Astrocyte of the spinal cord (primary cell): ENCODE measurements around the gene TRDMT1.

ENCODE experiments used
- DNase-seq: peaks from one replicate; pipeline ENCODE4 v3.0.0; 2011; ENCODE audit warnings: low read depth, low spot score
- H3K4me3 ChIP-seq: 2 replicates; pipeline ENCODE4 v1.5.1; 2011; ENCODE audit warnings: low read depth, mild to moderate bottlenecking, low read length, moderate library complexity
- in situ Hi-C: cut with HindIII; loops from 2 replicates; pipeline ENCODE4 v1.10.0; 2017; ENCODE audit warnings: low sequenced_read_pairs
- TF ChIP-seq, protein P1 (sequence below): IDR thresholded peaks from 2 replicates; pipeline ENCODE4 v1.5.1; 2012; ENCODE audit warnings: low read depth, mild to moderate bottlenecking, low read length, inconsistent platforms

TRDMT1 gene

DNA sequence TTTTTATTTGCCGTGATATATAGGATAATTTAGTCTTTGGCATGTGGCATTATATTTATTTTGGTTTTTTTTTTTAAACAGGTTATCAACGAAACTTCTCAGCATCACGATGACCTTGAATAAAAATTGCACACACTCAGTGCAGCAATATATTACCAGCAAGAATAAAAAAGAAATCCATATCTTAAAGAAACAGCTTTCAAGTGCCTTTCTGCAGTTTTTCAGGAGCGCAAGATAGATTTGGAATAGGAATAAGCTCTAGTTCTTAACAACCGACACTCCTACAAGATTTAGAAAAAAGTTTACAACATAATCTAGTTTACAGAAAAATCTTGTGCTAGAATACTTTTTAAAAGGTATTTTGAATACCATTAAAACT, 35.7 kb upstream of the TRDMT1 start:
- in situ Hi-C loops = loop anchor here (25.0 kb wide), 1 partner anchor 375 kb away; no protein-coding TSS in a partner anchor
- DNase-seq = peak; percentile 27
- H3K4me3 ChIP-seq = no peak overlapping the region
- TF ChIP-seq, protein P1, sequence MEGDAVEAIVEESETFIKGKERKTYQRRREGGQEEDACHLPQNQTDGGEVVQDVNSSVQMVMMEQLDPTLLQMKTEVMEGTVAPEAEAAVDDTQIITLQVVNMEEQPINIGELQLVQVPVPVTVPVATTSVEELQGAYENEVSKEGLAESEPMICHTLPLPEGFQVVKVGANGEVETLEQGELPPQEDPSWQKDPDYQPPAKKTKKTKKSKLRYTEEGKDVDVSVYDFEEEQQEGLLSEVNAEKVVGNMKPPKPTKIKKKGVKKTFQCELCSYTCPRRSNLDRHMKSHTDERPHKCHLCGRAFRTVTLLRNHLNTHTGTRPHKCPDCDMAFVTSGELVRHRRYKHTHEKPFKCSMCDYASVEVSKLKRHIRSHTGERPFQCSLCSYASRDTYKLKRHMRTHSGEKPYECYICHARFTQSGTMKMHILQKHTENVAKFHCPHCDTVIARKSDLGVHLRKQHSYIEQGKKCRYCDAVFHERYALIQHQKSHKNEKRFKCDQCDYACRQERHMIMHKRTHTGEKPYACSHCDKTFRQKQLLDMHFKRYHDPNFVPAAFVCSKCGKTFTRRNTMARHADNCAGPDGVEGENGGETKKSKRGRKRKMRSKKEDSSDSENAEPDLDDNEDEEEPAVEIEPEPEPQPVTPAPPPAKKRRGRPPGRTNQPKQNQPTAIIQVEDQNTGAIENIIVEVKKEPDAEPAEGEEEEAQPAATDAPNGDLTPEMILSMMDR = no peak

GRCh38 chr10:17236468-17237148, 35.1 kb upstream of the TRDMT1 start:
- TF ChIP-seq, protein P1 = no peak
- DNase-seq = peak; percentile 42
- in situ Hi-C loops = loop anchor here (25.0 kb wide), 1 partner anchor 374 kb away; no protein-coding TSS in a partner anchor
- H3K4me3 ChIP-seq = no peak overlapping the region

DNA sequence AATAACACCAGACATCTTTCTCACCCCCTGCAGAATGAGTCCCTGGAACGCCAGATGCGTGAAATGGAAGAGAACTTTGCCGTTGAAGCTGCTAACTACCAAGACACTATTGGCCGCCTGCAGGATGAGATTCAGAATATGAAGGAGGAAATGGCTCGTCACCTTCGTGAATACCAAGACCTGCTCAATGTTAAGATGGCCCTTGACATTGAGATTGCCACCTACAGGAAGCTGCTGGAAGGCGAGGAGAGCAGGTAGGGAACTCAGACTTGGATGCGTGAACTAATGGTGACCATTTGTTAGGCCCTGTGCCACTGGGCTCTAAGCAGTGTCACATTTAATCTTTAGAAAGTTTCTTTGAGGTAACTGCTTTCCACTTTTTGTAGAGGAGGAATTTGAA, 33.7 kb upstream of the TRDMT1 start:
- in situ Hi-C loops = loop anchor here (25.0 kb wide), 1 partner anchor 373 kb away; no protein-coding TSS in a partner anchor
- TF ChIP-seq, protein P1 = peak; percentile 29
- no peak for DNase-seq
- peak overlapping the region; percentile 98 for H3K4me3 ChIP-seq

GRCh38 chr10:17234431-17234945, 33.0 kb upstream of the TRDMT1 start:
- in situ Hi-C loops = loop anchor here (25.0 kb wide), 1 partner anchor 372 kb away; no protein-coding TSS in a partner anchor
- TF ChIP-seq, protein P1 = no peak
- no peak for DNase-seq
- H3K4me3 ChIP-seq = peak overlapping the region; percentile 98

DNA sequence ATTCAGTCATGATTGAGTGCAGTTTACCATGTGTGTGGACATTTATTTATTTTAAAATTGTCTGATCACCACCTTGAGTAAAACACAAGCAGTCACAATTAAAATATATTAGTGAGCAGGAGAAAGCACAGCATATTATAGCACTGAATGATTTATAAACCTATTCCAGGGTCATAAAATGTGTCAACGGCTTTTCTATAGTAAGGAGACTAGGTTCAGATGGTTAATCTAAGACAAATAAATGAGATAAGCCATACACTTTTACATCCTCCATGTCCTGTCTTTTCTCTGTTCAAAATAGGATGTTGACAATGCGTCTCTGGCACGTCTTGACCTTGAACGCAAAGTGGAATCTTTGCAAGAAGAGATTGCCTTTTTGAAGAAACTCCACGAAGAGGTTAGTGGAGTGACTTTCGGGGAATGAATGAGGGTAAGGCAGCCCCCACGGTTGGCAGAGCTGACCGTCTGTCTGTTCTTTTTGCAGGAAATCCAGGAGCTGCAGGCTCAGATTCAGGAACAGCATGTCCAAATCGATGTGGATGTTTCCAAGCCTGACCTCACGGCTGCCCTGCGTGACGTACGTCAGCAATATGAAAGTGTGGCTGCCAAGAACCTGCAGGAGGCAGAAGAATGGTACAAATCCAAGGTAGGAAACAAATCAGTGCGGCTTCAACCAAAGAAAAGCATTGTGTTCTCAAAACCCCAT, 32.0 kb upstream of the TRDMT1 start:
- DNase-seq = peak; percentile 69
- TF ChIP-seq, protein P1 = no peak
- H3K4me3 ChIP-seq = peak overlapping the region; percentile 98
- in situ Hi-C loops = loop anchor here (25.0 kb wide), 1 partner anchor 371 kb away; no protein-coding TSS in a partner anchor

GRCh38 chr10:17232276-17232960, 30.9 kb upstream of the TRDMT1 start:
- DNase-seq = peak; percentile 55
- in situ Hi-C loops = loop anchor here (25.0 kb wide), 1 partner anchor 370 kb away; no protein-coding TSS in a partner anchor
- H3K4me3 ChIP-seq = peak overlapping the region; percentile 98
- TF ChIP-seq, protein P1 = no peak
